ENCODE measurements around the gene COX10.
"Not testable (repeated sequence)": the region's sequence is repeated elsewhere in the genome, so short reads cannot be mapped to it uniquely, and the experiment has no call there.

COX10 gene

GRCh38 chr17:14168582-14168981 lies 99.3 kb downstream of the COX10 start:
- in situ Hi-C loops (cut with HindIII; ENCODE audit: low sequenced_read_pairs): no loop called here

- in situ Hi-C loops (cut with HindIII; ENCODE audit: low sequenced_read_pairs): no loop called here
Observed at GRCh38 chr17:14169287-14169686, 100.0 kb downstream of the COX10 start.

DNA sequence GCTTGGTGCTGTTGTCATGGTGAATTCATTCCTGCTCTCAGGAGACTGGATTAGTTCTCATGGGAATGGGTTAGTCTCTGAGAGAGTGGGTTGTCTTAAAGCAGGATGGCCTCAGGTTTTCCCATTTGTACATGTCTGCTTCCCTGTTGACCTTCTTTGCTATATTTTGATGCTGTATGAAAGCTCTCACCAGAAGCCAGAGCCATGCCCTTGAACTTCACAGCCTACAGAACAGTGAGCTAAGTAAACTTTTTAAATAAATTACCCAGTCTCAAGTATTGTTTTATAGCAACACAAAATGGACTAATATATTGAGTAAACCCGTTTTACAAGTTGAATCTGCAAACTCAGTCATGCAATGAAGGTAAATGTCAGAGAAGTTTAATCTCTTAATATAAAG lies 100.6 kb downstream of the COX10 start:
- in situ Hi-C loops (cut with HindIII; ENCODE audit: low sequenced_read_pairs): no loop called here

- in situ Hi-C loops (cut with HindIII; ENCODE audit: low sequenced_read_pairs): not testable (repeated sequence)
Observed at GRCh38 chr17:14176989-14177388, 107.7 kb downstream of the COX10 start.

GRCh38 chr17:14177801-14178200 lies 108.5 kb downstream of the COX10 start:
- in situ Hi-C loops (cut with HindIII; ENCODE audit: low sequenced_read_pairs): not testable (repeated sequence)

DNA sequence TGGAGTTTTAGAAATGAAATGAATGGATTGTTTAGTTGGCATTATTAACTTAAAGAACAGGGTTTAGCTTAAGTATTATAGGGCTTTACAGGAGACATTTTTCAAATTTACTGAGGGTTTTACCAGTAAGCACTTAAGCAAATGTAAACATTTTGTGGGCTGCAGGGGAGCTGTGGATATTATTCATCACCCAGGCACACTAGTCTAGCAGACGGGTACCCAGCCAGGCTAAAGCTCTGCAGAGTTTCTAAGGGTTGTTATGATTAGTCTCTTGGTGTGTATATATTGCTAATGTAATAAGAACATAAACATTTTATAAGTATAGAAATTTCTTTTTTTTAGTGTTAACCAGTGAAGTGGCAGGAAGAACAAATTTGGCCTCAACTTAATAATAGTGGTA lies 110.6 kb downstream of the COX10 start:
- in situ Hi-C loops (cut with HindIII; ENCODE audit: low sequenced_read_pairs): not testable (repeated sequence)

DNA sequence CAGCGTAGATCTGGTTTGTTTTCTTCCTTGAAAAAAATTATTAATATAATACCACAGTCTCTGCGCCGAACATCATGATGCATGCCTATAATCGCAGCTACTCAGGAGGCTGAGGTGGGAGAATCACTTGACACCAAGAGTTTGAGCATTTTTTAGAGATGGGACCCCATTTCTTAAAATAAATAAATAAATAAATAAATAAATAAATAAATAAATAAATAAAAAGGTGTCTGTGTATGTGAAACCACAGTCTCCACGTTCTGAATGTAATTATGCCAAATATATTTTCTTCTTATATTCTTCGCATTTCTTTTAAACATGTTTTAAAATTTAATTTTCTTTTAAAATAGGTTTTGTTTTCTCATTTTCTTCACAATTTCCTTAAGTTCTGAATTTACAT lies 112.8 kb downstream of the COX10 start:
- in situ Hi-C loops (cut with HindIII; ENCODE audit: low sequenced_read_pairs): not testable (repeated sequence)

DNA sequence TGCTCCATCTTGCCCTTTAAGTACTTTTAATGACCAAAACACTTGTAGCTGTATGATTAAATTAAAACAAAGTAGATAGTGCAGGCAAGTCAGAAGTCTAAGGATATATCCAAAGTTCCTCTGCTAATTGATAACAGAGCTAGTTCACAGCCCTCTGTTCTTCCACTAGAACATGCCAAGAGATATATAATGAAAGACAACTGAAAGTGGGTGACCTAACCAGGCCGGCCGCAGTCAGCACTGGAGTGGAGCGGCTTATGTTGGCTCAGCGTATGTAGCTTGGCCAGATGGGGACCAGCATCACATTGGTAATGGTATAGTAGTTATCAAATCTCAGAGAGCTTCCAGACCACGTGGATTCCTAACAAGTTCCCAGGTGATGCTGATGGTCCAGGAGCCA lies 115.2 kb downstream of the COX10 start:
- in situ Hi-C loops (cut with HindIII; ENCODE audit: low sequenced_read_pairs): not testable (repeated sequence)

GRCh38 chr17:14186443-14186842 lies 117.1 kb downstream of the COX10 start:
- in situ Hi-C loops (cut with HindIII; ENCODE audit: low sequenced_read_pairs): not testable (repeated sequence)

- in situ Hi-C loops (cut with HindIII; ENCODE audit: low sequenced_read_pairs): not testable (repeated sequence)
Observed at GRCh38 chr17:14190774-14191173, 121.5 kb downstream of the COX10 start.

DNA sequence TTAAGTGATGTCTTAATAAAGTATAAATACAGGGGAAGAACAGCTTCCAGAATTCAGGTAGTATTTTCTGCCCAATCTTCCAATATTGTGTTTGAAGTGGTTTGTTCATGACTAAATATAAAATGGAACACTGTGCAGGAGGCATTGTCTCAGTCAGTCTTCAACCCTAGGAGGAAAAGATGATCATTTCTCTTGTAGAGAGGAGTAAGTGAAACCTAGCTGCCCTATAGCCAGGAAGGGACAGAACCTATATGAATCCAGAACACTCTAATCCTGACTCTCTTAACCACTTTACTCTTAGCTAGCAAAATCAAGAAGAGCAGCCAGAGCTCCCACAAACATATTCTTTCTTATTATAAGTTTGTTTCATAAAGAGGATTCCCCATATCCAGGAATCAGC lies 122.2 kb downstream of the COX10 start:
- in situ Hi-C loops (cut with HindIII; ENCODE audit: low sequenced_read_pairs): not testable (repeated sequence)

DNA sequence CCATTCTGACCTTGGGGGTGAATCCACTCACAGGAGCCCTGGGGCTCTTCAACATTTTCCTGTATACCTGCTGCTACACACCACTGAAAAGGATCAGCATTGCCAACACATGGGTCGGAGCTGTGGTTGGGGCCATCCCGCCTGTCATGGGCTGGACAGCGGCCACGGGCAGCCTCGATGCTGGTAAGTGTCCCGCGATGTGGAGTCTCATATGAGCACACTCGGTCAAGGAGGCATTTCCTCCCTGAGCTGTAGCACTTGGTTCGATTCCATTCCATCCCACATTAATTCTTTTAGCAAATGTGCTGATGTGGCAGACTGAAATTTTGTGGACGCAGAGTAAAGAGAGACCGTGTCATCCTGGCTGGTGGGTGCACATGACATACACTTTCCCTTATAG lies 122.7 kb downstream of the COX10 start:
- in situ Hi-C loops (cut with HindIII; ENCODE audit: low sequenced_read_pairs): not testable (repeated sequence)

DNA sequence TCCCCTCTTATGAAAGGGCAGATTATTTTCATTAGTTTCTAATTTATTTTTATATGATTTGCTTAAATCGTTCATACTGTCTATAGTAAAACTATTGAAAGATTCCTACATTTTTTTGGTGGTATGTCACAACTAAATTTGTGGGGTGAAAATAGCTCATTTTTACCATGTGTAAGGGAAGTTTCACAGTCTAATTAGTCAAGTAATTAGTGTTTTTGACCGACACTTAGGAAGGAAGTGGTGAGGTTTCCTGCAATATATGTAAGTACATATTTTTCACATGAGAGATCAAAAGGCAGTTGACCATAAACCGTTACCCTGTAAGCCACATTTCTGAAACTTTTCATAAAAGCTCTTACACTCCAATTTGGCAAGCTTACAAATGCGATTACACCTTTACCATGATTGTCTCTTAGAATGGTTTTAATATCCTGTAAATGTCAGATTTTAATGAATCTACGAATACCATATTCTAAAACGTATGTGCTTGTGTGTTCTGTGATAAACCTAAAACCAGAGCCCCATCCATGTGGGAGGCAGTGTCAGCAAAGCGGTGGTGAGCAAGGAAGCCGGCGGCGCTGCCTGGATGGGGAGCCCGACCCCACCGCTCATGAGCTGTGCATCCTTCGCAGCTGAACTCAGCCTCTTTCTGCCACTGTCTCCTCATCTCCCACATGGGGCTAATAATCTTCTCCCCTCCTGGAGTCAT lies 123.5 kb downstream of the COX10 start:
- in situ Hi-C loops (cut with HindIII; ENCODE audit: low sequenced_read_pairs): not testable (repeated sequence)

GRCh38 chr17:14196377-14196997 lies 127.2 kb downstream of the COX10 start:
- in situ Hi-C loops (cut with HindIII; ENCODE audit: low sequenced_read_pairs): no loop called here

DNA sequence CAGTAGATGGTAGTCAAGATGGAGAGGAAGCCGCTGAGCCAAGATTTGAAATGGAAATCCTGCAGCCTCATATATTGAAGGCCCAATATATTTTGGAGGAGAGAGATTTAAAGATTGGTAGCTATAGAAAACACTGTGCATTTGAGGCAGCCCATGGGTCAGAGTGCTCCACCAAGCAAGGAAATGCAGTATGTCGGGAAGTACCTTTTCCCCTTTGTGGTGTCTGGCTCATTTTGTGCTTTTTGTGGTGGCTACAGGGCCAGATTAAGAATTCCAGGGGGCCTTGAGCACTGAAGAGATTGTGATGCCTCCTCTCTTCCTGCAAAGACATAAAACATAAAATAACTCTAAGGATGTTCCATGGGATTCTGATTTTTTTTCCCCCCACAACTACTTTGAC lies 127.8 kb downstream of the COX10 start:
- in situ Hi-C loops (cut with HindIII; ENCODE audit: low sequenced_read_pairs): no loop called here

GRCh38 chr17:14197586-14197985 lies 128.3 kb downstream of the COX10 start:
- in situ Hi-C loops (cut with HindIII; ENCODE audit: low sequenced_read_pairs): no loop called here

DNA sequence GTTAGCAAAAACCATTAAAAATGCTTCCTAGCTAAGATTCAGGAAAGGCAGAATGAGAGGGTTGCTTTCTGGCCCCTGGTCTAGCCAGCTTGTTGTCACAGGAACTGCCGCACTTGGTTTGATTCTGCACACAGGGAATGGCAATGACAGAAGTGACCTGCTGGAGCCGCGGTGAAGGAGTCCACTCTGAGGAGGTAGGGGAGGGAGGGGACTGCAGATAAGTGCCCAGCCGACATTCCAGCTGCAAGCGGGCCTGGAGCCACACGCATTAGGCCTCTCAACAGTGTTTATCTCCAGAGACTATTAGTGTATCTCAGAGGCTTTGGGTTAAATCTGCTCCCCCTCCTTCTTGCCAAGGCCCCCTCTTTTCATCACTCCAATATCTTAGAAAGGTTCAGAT lies 128.7 kb downstream of the COX10 start:
- in situ Hi-C loops (cut with HindIII; ENCODE audit: low sequenced_read_pairs): no loop called here

DNA sequence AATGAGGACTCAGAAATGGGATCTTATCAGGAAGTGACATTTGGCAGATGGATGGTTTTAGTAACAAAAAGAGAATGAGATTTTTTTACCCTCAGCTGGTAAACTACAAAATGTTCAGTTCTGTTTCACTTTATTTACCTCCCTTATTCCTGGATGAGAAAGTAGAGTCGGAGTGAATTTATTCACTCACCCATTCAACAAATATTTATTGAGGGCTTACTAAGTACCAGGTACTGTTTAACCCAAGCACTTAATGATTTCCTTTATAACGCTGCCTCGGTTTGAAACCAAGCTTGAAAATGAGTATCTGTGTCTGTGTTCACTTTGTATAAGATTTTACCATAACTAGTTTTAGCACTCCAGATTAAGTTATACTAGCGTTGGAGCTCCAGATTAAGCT lies 129.3 kb downstream of the COX10 start:
- in situ Hi-C loops (cut with HindIII; ENCODE audit: low sequenced_read_pairs): no loop called here

- in situ Hi-C loops (cut with HindIII; ENCODE audit: low sequenced_read_pairs): no loop called here
Observed at GRCh38 chr17:14199601-14200000, 130.3 kb downstream of the COX10 start.

- in situ Hi-C loops (cut with HindIII; ENCODE audit: low sequenced_read_pairs): no loop called here
Observed at GRCh38 chr17:14200354-14200753, 131.1 kb downstream of the COX10 start.

GRCh38 chr17:14201021-14201987 lies 132.0 kb downstream of the COX10 start:
- in situ Hi-C loops (cut with HindIII; ENCODE audit: low sequenced_read_pairs): no loop called here

GRCh38 chr17:14201988-14202380 lies 132.7 kb downstream of the COX10 start:
- in situ Hi-C loops (cut with HindIII; ENCODE audit: low sequenced_read_pairs): no loop called here

Measured in DLD1 (cell line).